Measurements from ENCODE around the gene FOCAD. TPM values are rescaled to one million over a fixed set of nuclear protein-coding genes. Genes with fewer than 3 reads are reported as not detected.

The FOCAD gene
- total and polyA plus RNA-seq, 2 of the 8 experiments (the other 6 are each of a cell fraction or from before 2014, with no cell fraction given): 22.0 to 38.4 TPM

DNA sequence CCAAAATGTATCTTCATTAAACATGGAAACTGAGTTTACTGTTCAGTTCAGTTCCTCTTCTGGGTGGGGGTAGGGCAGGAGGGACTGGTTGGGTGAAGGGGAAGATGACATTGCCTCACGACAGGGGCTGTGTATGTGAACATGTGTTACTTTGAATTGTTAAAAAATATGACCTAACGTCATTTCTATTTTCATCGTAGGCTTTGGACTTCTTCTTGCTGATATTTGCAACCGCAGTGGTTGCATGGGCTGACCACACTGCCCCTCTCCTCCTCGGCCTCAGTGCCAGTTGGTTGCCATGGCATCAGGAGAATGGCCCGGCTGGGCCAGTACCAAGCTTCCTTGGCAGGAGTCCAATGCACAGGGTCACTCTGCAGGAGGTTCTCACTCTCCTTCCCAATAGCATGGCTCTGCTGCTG, 305.9 kb downstream of the FOCAD start:
- H2BK12ac ChIP-seq (ENCODE audit: low read depth, low read length): no peak overlapping the region
- no peak for DNase-seq (ENCODE audit: low read depth in 1 of 2, low spot score in 2 of 2)
- H3K4me2 ChIP-seq (ENCODE audit: insufficient read depth in 1 of 2, low read depth in 2 of 2, low read length in 2 of 2): no peak overlapping the region
- no peak overlapping the region for H3K14ac ChIP-seq (ENCODE audit: insufficient read length)
- no peak overlapping the region for H4K8ac ChIP-seq (ENCODE audit: extremely low read depth, insufficient read depth, low read length)
- 89% methylated on average over 6 of the region's 6 CpGs; no CpG with 5 or more reads in 1 of the 2 experiments for WGBS, 2 experiments (ENCODE audit: extremely low coverage in 1 of 2, insufficient coverage in 1 of 2, insufficient read length in 1 of 2, insufficient replicate concordance in 2 of 2, low coverage in 1 of 2, low lambda C conversion rate in 2 of 2, missing lambda C conversion rate in 1 of 2)
- H2AFZ ChIP-seq (ENCODE audit: low read length): no peak overlapping the region
- no peak overlapping the region for H3K27ac ChIP-seq (ENCODE audit: low read depth, low read length)
- no peak overlapping the region for H4K91ac ChIP-seq (replicated peaks; ENCODE audit: insufficient read length, low read length)
- no peaks in the 10 kb centered on the region for H3K79me2 ChIP-seq (ENCODE audit: control insufficient read depth in 1 of 2, insufficient read depth in 2 of 2, low read length in 2 of 2)
- no peaks in the 10 kb centered on the region for H3K79me1 ChIP-seq (ENCODE audit: low read depth, low read length)
- no peaks in the 10 kb centered on the region for H3K23me2 ChIP-seq (ENCODE audit: low read depth, low read length)
- H2BK15ac ChIP-seq (ENCODE audit: low read length): no peak overlapping the region
- no peak overlapping the region for H3K4me3 ChIP-seq (ENCODE audit: extremely low read depth in 1 of 4, insufficient read depth in 2 of 4, low read depth in 3 of 4, low read length in 4 of 4)
- H3K9me3 ChIP-seq (ENCODE audit: insufficient read depth in 2 of 2, low read depth in 1 of 2, low read length in 1 of 2): no peaks in the 10 kb centered on the region
- no peak overlapping the region for H2AK5ac ChIP-seq (ENCODE audit: low read depth, low read length)
- H2BK120ac ChIP-seq (replicated peaks; ENCODE audit: low read depth, low read length): no peak overlapping the region
- H3K4ac ChIP-seq (replicated peaks; ENCODE audit: insufficient read length, low read depth, low read length): no peak overlapping the region
- no peak for FAIRE-seq
- no peak overlapping the region for H3K9ac ChIP-seq (replicated peaks in 1 of 4; ENCODE audit: extremely low read depth in 1 of 4, low read depth in 3 of 4, low read length in 3 of 4)
- H2BK5ac ChIP-seq (ENCODE audit: low read depth, low read length): no peak overlapping the region
- H3K36me3 ChIP-seq (ENCODE audit: control insufficient read depth in 2 of 4, insufficient read depth in 4 of 4, low read length in 3 of 4): peaks cover 2 to 31% (median 11%) of the 10 kb centered on the region in 4 experiments; a peak in 6 of 8 replicates
- CTCF ChIA-PET (ENCODE audit: partially characterized antibody): no interaction called here
- H4K5ac ChIP-seq (ENCODE audit: insufficient read length, low read depth, low read length): no peak overlapping the region
- no peak overlapping the region for H2BK20ac ChIP-seq (ENCODE audit: low read length)
- H3K56ac ChIP-seq (replicated peaks; ENCODE audit: insufficient read length, low read depth, low read length): no peak overlapping the region
- no peaks in the 10 kb centered on the region for H4K20me1 ChIP-seq (replicated peaks in 1 of 2; ENCODE audit: control insufficient read depth in 1 of 2, insufficient read depth in 2 of 2, low read length in 2 of 2)
- H3K18ac ChIP-seq (ENCODE audit: extremely low read depth, low read length): no peak overlapping the region
- no peaks in the 10 kb centered on the region for H3K27me3 ChIP-seq (replicated peaks in 1 of 4; ENCODE audit: control insufficient read depth in 3 of 4, extremely low read depth in 1 of 4, insufficient read depth in 3 of 4, low read length in 3 of 4)
- H3K4me1 ChIP-seq (replicated peaks in 1 of 4; ENCODE audit: control insufficient read depth in 3 of 4, insufficient read depth in 4 of 4, low read length in 3 of 4): peaks cover 0 to 2% (median 0%) of the 10 kb centered on the region in 4 experiments; a peak in 1 of 7 replicates
- POLR2A ChIA-PET (ENCODE audit: partially characterized antibody): no interaction called here
- no peak overlapping the region for H3K23ac ChIP-seq (ENCODE audit: insufficient read length)
- TF ChIP-seq JUN (IDR thresholded peaks at IDR 0.05; ENCODE audit: low read depth, low read length) (no peak), ASH2L (IDR thresholded peaks at IDR 0.05; ENCODE audit: low read length) (no peak), CBX5 (IDR thresholded peaks at IDR 0.05; ENCODE audit: low read depth, low read length) (no peak)

Measured in H1 (cell line).